ENCODE data around the gene IL17RC.
A peak's percentile ranks its signal among the peaks of the same experiment; 100 is the strongest.

Gene IL17RC

DNA sequence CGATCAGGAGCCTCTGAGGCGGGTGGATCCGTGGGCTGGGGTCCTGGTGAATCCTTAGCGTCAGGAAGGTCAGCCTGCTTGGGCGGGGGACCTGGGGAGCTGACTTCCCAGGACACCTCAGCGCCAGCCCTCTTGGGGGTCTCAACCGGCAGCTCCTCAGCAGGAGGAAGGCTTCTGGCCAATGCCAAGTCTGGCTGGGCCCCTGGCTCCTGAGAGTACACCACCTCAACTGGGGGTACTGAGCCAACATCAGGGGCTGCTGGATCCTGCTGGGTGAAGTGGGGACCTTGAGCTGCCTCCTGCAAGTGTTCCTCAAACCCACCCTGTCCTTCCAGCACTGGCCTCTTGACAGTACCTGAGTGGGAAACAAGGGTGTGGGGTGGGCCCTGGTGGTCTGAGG lies 32.2 kb downstream of the IL17RC start:
- H3K79me2 ChIP-seq (ENCODE audit: insufficient read depth, low read length) = no peaks in the 10 kb centered on the region
- H3K27me3 ChIP-seq (ENCODE audit: insufficient read depth, low read length, poor library complexity) = peaks cover 13% of the 10 kb centered on the region
- 0 out of 2 replicates have a peak, but pooled peaks cover under 1% of the 10 kb centered on the region for H3K36me3 ChIP-seq (ENCODE audit: insufficient read depth, low read length)
- ATAC-seq (ENCODE audit: insufficient read depth, low read depth) (no peak), DNase-seq (no peak)
- H4K20me1 ChIP-seq (ENCODE audit: insufficient read depth, low read length) = no peaks in the 10 kb centered on the region
- H3K27ac ChIP-seq (ENCODE audit: low read length) = no peak overlapping the region
- TF ChIP-seq, protein P1, sequence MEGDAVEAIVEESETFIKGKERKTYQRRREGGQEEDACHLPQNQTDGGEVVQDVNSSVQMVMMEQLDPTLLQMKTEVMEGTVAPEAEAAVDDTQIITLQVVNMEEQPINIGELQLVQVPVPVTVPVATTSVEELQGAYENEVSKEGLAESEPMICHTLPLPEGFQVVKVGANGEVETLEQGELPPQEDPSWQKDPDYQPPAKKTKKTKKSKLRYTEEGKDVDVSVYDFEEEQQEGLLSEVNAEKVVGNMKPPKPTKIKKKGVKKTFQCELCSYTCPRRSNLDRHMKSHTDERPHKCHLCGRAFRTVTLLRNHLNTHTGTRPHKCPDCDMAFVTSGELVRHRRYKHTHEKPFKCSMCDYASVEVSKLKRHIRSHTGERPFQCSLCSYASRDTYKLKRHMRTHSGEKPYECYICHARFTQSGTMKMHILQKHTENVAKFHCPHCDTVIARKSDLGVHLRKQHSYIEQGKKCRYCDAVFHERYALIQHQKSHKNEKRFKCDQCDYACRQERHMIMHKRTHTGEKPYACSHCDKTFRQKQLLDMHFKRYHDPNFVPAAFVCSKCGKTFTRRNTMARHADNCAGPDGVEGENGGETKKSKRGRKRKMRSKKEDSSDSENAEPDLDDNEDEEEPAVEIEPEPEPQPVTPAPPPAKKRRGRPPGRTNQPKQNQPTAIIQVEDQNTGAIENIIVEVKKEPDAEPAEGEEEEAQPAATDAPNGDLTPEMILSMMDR (IDR thresholded peaks at IDR 0.05; ENCODE audit: borderline replicate concordance, extremely low read depth, low read length, poor library complexity, severe bottlenecking) = no peak
- no peak for TF ChIP-seq EZH2 (IDR thresholded peaks at IDR 0.05; ENCODE audit: borderline replicate concordance, low read depth, low read length, severe bottlenecking)
- no peak overlapping the region for H2AFZ ChIP-seq (ENCODE audit: low read depth, low read length)
- no peaks in the 10 kb centered on the region for H3K9me3 ChIP-seq (ENCODE audit: insufficient read depth, low read length, severe bottlenecking)
- H3K4me1 ChIP-seq (ENCODE audit: insufficient read depth, low read length) = peaks cover 14% of the 10 kb centered on the region
- H3K4me3 ChIP-seq (ENCODE audit: low read depth in 1 of 2, low read length in 2 of 2) = no peak overlapping the region
- no peak overlapping the region for H3K4me2 ChIP-seq (ENCODE audit: insufficient read depth, low read length)
- no peak overlapping the region for H3K9ac ChIP-seq (ENCODE audit: low read depth, low read length)

DNA sequence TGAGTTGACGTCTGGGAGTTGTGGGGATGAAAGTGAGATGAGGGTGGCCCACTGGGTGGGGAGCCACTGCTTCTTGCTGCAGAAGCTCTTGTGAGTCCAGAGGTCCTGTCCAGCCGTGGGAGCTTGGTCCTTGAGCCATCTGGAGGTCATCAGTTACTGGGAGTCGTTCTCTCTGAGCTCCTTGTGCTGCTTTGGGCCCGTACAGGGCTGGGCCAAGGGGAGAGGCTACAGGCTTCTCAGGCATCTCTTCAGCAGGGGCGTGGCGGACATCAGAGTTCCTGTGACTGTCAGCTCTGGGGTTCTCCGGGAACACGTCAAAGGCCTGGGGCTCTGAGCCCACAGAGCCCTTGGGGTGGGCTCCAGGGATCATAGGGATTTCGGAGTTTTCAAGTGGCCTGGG lies 32.7 kb downstream of the IL17RC start:
- ATAC-seq (ENCODE audit: insufficient read depth, low read depth) = no peak

DNA sequence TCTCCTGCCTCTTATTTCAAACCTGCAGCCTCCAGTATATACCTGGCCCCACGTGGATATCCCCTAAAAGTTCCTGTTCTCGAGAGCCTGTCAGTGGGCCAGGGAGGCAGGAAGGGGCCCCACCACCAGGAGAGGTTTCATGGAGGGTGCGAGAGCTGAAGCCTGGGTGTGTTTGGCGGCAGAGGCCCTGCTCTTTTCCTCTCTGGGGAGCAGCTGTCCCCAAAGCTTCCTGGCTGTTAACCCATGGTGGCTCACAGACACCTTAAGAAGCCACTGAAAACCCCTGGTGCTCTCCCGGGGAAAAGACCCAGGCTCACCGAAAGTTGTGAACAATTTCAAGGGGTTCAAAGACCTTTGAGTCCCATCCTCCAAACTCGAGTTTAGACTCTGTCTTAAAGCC lies 34.2 kb downstream of the IL17RC start:
- no peak for DNase-seq
- no peak overlapping the region; the same call in 1 of the 2 replicates for H3K9ac ChIP-seq (ENCODE audit: low read depth, low read length)
- H3K36me3 ChIP-seq (ENCODE audit: insufficient read depth, low read length) = no peaks in the 10 kb centered on the region
- no peak for ATAC-seq (ENCODE audit: insufficient read depth, low read depth)
- H3K79me2 ChIP-seq (ENCODE audit: insufficient read depth, low read length) = no peaks in the 10 kb centered on the region
- H4K20me1 ChIP-seq (ENCODE audit: insufficient read depth, low read length) = no peaks in the 10 kb centered on the region
- no peak overlapping the region for H2AFZ ChIP-seq (ENCODE audit: low read depth, low read length)
- no peaks in the 10 kb centered on the region for H3K9me3 ChIP-seq (ENCODE audit: insufficient read depth, low read length, severe bottlenecking)
- TF ChIP-seq EZH2 (IDR thresholded peaks at IDR 0.05; ENCODE audit: borderline replicate concordance, low read depth, low read length, severe bottlenecking) = no peak
- TF ChIP-seq, protein P1 (IDR thresholded peaks at IDR 0.05; ENCODE audit: borderline replicate concordance, extremely low read depth, low read length, poor library complexity, severe bottlenecking) = no peak
- H3K4me1 ChIP-seq (ENCODE audit: insufficient read depth, low read length) = peaks cover 14% of the 10 kb centered on the region
- peaks cover 13% of the 10 kb centered on the region for H3K27me3 ChIP-seq (ENCODE audit: insufficient read depth, low read length, poor library complexity)
- H3K4me3 ChIP-seq (ENCODE audit: low read depth in 1 of 2, low read length in 2 of 2) = no peak overlapping the region
- H3K27ac ChIP-seq (ENCODE audit: low read length) = no peak overlapping the region
- H3K4me2 ChIP-seq (ENCODE audit: insufficient read depth, low read length) = 0 out of 2 replicates have a peak overlapping the region, but pooled peaks have one; percentile 71

More for the DNA sequence above, 32.7 kb downstream of the IL17RC start:
- H3K36me3 ChIP-seq (ENCODE audit: insufficient read depth, low read length) = no peaks in the 10 kb centered on the region
- peaks cover 14% of the 10 kb centered on the region for H3K4me1 ChIP-seq (ENCODE audit: insufficient read depth, low read length)
- no peak overlapping the region for H3K4me2 ChIP-seq (ENCODE audit: insufficient read depth, low read length)
- no peaks in the 10 kb centered on the region for H3K79me2 ChIP-seq (ENCODE audit: insufficient read depth, low read length)
- H3K9me3 ChIP-seq (ENCODE audit: insufficient read depth, low read length, severe bottlenecking) = no peaks in the 10 kb centered on the region
- no peak overlapping the region for H3K9ac ChIP-seq (ENCODE audit: low read depth, low read length)
- no peak overlapping the region for H3K27ac ChIP-seq (ENCODE audit: low read length)
- DNase-seq = no peak
- H3K4me3 ChIP-seq (ENCODE audit: low read depth in 1 of 2, low read length in 2 of 2) = no peak overlapping the region
- no peak overlapping the region for H2AFZ ChIP-seq (ENCODE audit: low read depth, low read length)
- H4K20me1 ChIP-seq (ENCODE audit: insufficient read depth, low read length) = no peaks in the 10 kb centered on the region
- peaks cover 13% of the 10 kb centered on the region for H3K27me3 ChIP-seq (ENCODE audit: insufficient read depth, low read length, poor library complexity)
- no peak for TF ChIP-seq EZH2 (IDR thresholded peaks at IDR 0.05; ENCODE audit: borderline replicate concordance, low read depth, low read length, severe bottlenecking)
- TF ChIP-seq, protein P1 (IDR thresholded peaks at IDR 0.05; ENCODE audit: borderline replicate concordance, extremely low read depth, low read length, poor library complexity, severe bottlenecking) = no peak
